Right lobe of liver (tissue), 4 donors: ENCODE data around the gene CDKL1.

Experiments used
- POLR2A ChIP-seq: fragments of 450-650 bp; IDR thresholded peaks from one replicate; pipeline ENCODE4 v1.6.1; 2017; ENCODE audit warnings: antibody characterized with exemption, mild to moderate bottlenecking
- TF ChIP-seq, protein P1 (sequence below), 4 donors: fragments of 200-600 bp in 3 of 4; fragments of 450-650 bp in 1 of 4; IDR thresholded peaks; one replicate each; pipeline versions ENCODE4 v1.5.1 to v1.8.0; 2016 to 2022; ENCODE audit warnings: antibody characterized with exemption in 4 of 4, mild to moderate bottlenecking in 2 of 4
- donor health status: DM: no; HTN: no; CAD: no.
- donor health status: DM: no; HTN: no; CAD: no.
- donor health status: DM: no; HTN: yes; CAD: no.

DNA sequence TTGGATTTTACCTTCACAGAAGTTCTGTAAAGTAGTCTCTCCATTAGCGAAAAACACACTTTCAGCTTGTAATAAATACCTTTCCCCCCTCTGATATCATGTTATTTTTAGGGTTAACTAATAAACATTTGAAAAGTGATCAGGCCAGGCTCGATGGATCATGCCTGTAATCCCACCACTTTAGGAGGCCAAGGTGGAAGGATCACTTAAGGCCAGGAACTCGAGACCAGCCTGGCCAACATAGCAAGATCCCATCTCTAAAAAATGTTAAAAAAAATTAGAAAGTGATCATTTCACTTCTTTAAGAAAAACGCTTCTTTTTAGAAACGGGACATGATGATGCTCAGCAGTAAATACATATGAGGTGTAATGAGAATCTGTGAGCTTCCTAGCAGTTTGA is 2.0 kb downstream of the CDKL1 start:
- TF ChIP-seq, protein P1, sequence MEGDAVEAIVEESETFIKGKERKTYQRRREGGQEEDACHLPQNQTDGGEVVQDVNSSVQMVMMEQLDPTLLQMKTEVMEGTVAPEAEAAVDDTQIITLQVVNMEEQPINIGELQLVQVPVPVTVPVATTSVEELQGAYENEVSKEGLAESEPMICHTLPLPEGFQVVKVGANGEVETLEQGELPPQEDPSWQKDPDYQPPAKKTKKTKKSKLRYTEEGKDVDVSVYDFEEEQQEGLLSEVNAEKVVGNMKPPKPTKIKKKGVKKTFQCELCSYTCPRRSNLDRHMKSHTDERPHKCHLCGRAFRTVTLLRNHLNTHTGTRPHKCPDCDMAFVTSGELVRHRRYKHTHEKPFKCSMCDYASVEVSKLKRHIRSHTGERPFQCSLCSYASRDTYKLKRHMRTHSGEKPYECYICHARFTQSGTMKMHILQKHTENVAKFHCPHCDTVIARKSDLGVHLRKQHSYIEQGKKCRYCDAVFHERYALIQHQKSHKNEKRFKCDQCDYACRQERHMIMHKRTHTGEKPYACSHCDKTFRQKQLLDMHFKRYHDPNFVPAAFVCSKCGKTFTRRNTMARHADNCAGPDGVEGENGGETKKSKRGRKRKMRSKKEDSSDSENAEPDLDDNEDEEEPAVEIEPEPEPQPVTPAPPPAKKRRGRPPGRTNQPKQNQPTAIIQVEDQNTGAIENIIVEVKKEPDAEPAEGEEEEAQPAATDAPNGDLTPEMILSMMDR (IDR thresholded peaks at IDR 0.05), result no peak
- no peak for TF ChIP-seq POLR2A
